HepG2 (cell line): ENCODE measurements around the gene HUNK. TPM values are rescaled to one million over a fixed set of nuclear protein-coding genes. Genes with fewer than 3 reads are reported as not detected.

Experiments used
- CSRNP1 ChIP-seq: sonication (generic); formaldehyde crosslinking; IDR thresholded peaks from 2 replicates; pipeline ENCODE4 v1.8.1; 2023; ENCODE audit warnings: mild to moderate bottlenecking, missing genetic modification reagents
- DBP ChIP-seq: sonication (generic); formaldehyde crosslinking; IDR thresholded peaks from 2 replicates; pipeline ENCODE4 v1.4.0; 2020; ENCODE audit warnings: missing genetic modification reagents; ENCODE audit errors: not compliant biosample characterization
- HMGA1 ChIP-seq: sonication (generic); formaldehyde crosslinking; conservative IDR thresholded peaks from 2 replicates; pipeline ENCODE4 v1.4.0; 2020; ENCODE audit warnings: missing genetic modification reagents
- TARDBP ChIP-seq: sonication (generic); formaldehyde crosslinking; IDR thresholded peaks from 2 replicates; pipeline ENCODE4 v1.8.0; 2022; ENCODE audit warnings: mild to moderate bottlenecking, missing genetic modification reagents
- USF2 ChIP-seq, 2 experiments: sonication (generic) in 1 of 2; formaldehyde crosslinking in 1 of 2; IDR thresholded peaks; 2 replicates each; pipeline versions ENCODE4 v1.5.1 to v1.6.1; 2011 to 2020; ENCODE audit warnings: borderline replicate concordance in 1 of 2, low read depth in 1 of 2, low read length in 1 of 2, mild to moderate bottlenecking in 1 of 2, missing genetic modification reagents in 1 of 2, moderate library complexity in 1 of 2
- ZBED4 ChIP-seq: sonication (generic); formaldehyde crosslinking; IDR thresholded peaks from 2 replicates; pipeline ENCODE4 v1.4.0; 2020; ENCODE audit warnings: missing genetic modification reagents, borderline replicate concordance
- ZFP91 ChIP-seq: sonication (generic); formaldehyde crosslinking; IDR thresholded peaks from 2 replicates; pipeline ENCODE4 v1.9.0; 2022; ENCODE audit warnings: missing genetic modification reagents, mild to moderate bottlenecking, borderline replicate concordance
- ZGPAT ChIP-seq: IDR thresholded peaks from 2 replicates; pipeline ENCODE4 v1.6.1; 2016; ENCODE audit warnings: mild to moderate bottlenecking
- ZNF101 ChIP-seq: sonication (generic); formaldehyde crosslinking; IDR thresholded peaks from 2 replicates; pipeline ENCODE4 v1.4.0; 2020; ENCODE audit warnings: mild to moderate bottlenecking, low read depth, missing genetic modification reagents, borderline replicate concordance
- ZNF282 ChIP-seq: fragments of 450-650 bp; IDR thresholded peaks from 2 replicates; pipeline ENCODE4 v1.6.1; 2018; ENCODE audit not compliant: partially characterized antibody
- ZNF672 ChIP-seq: sonication (generic); formaldehyde crosslinking; IDR thresholded peaks from 2 replicates; pipeline ENCODE4 v1.8.1; 2022; ENCODE audit warnings: missing genetic modification reagents
- ZNF713 ChIP-seq: sonication (generic); formaldehyde crosslinking; IDR thresholded peaks from 2 replicates; pipeline ENCODE4 v1.4.0; 2020; ENCODE audit warnings: mild to moderate bottlenecking, missing genetic modification reagents
- ZNF780A ChIP-seq: sonication (generic); formaldehyde crosslinking; IDR thresholded peaks from 2 replicates; pipeline ENCODE4 v1.8.0; 2022; ENCODE audit warnings: mild to moderate bottlenecking, missing genetic modification reagents, moderate library complexity
- polyA plus RNA-seq, 8 experiments: library from polyadenylated mRNA; depleted of rRNA in 3 of 8; stranded (reverse) in 7 of 8; unstranded in 1 of 8; fragments of >200 nt; fragmentation: Illumina TruSeq in 4 of 8; extraction: Trizol in 4 of 8; gene quantifications; 2 replicates each; pipeline versions ENCODE4 v1.2.1 to v1.2.3, GENCODE V29; 2011 to 2016; ENCODE audit warnings: low read depth in 4 of 8, missing spikeins in 1 of 8, mixed read lengths in 1 of 8; ENCODE audit not compliant: insufficient read depth in 1 of 8
- total RNA-seq, 5 experiments: library from RNA; depleted of rRNA; stranded (reverse); fragments of >200 nt; fragmentation: Illumina TruSeq; extraction: Trizol; gene quantifications; 2 replicates each; pipeline ENCODE4 v1.2.3, GENCODE V29; 2016; ENCODE audit warnings: low read depth in 1 of 5

The HUNK gene
- total and polyA plus RNA-seq, 2 of the 13 experiments (the other 11 are each of a cell fraction or from before 2014, with no cell fraction given): 1.8 to 1.9 TPM

- TF ChIP-seq ZGPAT (CRISPR knock-in tag): peak; percentile 89
- TF ChIP-seq TARDBP (CRISPR knock-in tag): peak; percentile 87
- no peak for TF ChIP-seq DBP (CRISPR knock-in tag)
- no peak for TF ChIP-seq ZNF780A (CRISPR knock-in tag)
- no peak for TF ChIP-seq ZFP91 (CRISPR knock-in tag)
- no peak for TF ChIP-seq USF2 (IDR thresholded peaks at IDR 0.05; ENCODE audit: low read depth, low read length)
- TF ChIP-seq USF2 (CRISPR knock-in tag; IDR thresholded peaks at IDR 0.05; ENCODE audit: borderline replicate concordance): no peak
- no peak for TF ChIP-seq CSRNP1 (CRISPR knock-in tag)
- peak; percentile 77; the same call in 1 of the 2 replicates for TF ChIP-seq ZBED4 (CRISPR knock-in tag)
- no peak for TF ChIP-seq HMGA1 (CRISPR knock-in tag)
- TF ChIP-seq ZNF101 (CRISPR knock-in tag): no peak
- no peak for TF ChIP-seq ZNF713 (CRISPR knock-in tag)
- no peak for TF ChIP-seq ZNF282
- TF ChIP-seq ZNF672 (CRISPR knock-in tag): no peak
Measured at GRCh38 chr21:31929548-31929947, 56.7 kb downstream of the HUNK start (continued).
